22Rv1 (cell line): ENCODE data around the gene TM4SF4.

Experiments used
- H3K27ac ChIP-seq: fragments of 450-650 bp; 2 replicates; pipeline ENCODE4 v1.5.1; 2017
- CTCF ChIP-seq: fragments of 450-650 bp; IDR thresholded peaks from 2 replicates; pipeline ENCODE4 v1.5.1; 2017; ENCODE audit warnings: mild to moderate bottlenecking
- ZFX ChIP-seq: fragments of 450-650 bp; IDR thresholded peaks from 2 replicates; pipeline ENCODE4 v1.6.1; 2017; ENCODE audit warnings: antibody characterized with exemption, borderline replicate concordance

The TM4SF4 gene

GRCh38 chr3:149502438-149502837 lies 27.9 kb downstream of the TM4SF4 start:
- H3K27ac ChIP-seq = no peak overlapping the region
- TF ChIP-seq ZFX = no peak
- TF ChIP-seq CTCF = no peak

GRCh38 chr3:149506540-149506939 lies 32.0 kb downstream of the TM4SF4 start:
- TF ChIP-seq ZFX (no peak), CTCF (no peak)
- no peak overlapping the region for H3K27ac ChIP-seq

GRCh38 chr3:149506965-149507364 lies 32.5 kb downstream of the TM4SF4 start:
- no peak overlapping the region for H3K27ac ChIP-seq
- TF ChIP-seq CTCF (no peak), ZFX (no peak)

GRCh38 chr3:149507491-149508324 lies 33.2 kb downstream of the TM4SF4 start:
- TF ChIP-seq ZFX (no peak), CTCF (no peak)

GRCh38 chr3:149509526-149509925 lies 35.0 kb downstream of the TM4SF4 start:
- no peak for TF ChIP-seq CTCF
- no peak for TF ChIP-seq ZFX

More at GRCh38 chr3:149507491-149508324, 33.2 kb downstream of the TM4SF4 start:
- no peak overlapping the region for H3K27ac ChIP-seq

GRCh38 chr3:149510480-149510879 lies 36.0 kb downstream of the TM4SF4 start:
- TF ChIP-seq ZFX (no peak), CTCF (no peak)
- H3K27ac ChIP-seq = no peak overlapping the region

More at GRCh38 chr3:149509526-149509925, 35.0 kb downstream of the TM4SF4 start:
- H3K27ac ChIP-seq = no peak overlapping the region

GRCh38 chr3:149511040-149511626 lies 36.6 kb downstream of the TM4SF4 start:
- no peak overlapping the region for H3K27ac ChIP-seq
- no peak for TF ChIP-seq ZFX
- TF ChIP-seq CTCF = no peak
